K562 (cell line): Measurements from ENCODE around the gene RPL22. TPM values are rescaled to one million over a fixed set of nuclear protein-coding genes. Genes with fewer than 3 reads are reported as not detected.

ENCODE experiments used
- CTBP1 ChIP-seq: fragments of 450-650 bp; IDR thresholded peaks from 2 replicates; pipeline ENCODE4 v1.6.1; 2016; ENCODE audit warnings: borderline replicate concordance
- ETV1 ChIP-seq: fragments of 450-650 bp; conservative IDR thresholded peaks from 2 replicates; pipeline ENCODE4 v1.6.1; 2016; ENCODE audit warnings: missing genetic modification characterization, control low read depth, low read depth, missing compliant biosample characterization
- HMBOX1 ChIP-seq: sonication (generic); IDR thresholded peaks from 2 replicates; pipeline ENCODE4 v1.6.1; 2016
- KDM2B ChIP-seq: fragments of 250-450 bp; sonication (Bioruptor Pico); IDR thresholded peaks from 2 replicates; pipeline ENCODE4 v1.8.0; 2021; ENCODE audit warnings: mild to moderate bottlenecking, moderate library complexity
- MCM5 ChIP-seq: fragments of 450-650 bp; IDR thresholded peaks from 2 replicates; pipeline ENCODE4 v1.6.1; 2016; ENCODE audit warnings: low read depth
- MECOM ChIP-seq: fragments of 250-450 bp; sonication (Bioruptor Pico); IDR thresholded peaks from 2 replicates; pipeline ENCODE4 v1.8.0; 2022; ENCODE audit warnings: inconsistent platforms
- MGA ChIP-seq: fragments of 450-650 bp; IDR thresholded peaks from 2 replicates; pipeline ENCODE4 v1.6.1; 2016; ENCODE audit warnings: mild to moderate bottlenecking, moderate library complexity
- NR4A1 ChIP-seq, 2 experiments: fragments of 250-450 bp in 1 of 2; fragments of 450-650 bp in 1 of 2; sonication (Bioruptor Pico) in 1 of 2; IDR thresholded peaks; 2 replicates each; pipeline versions ENCODE4 v1.4.0 to v1.6.1; 2016 to 2020; ENCODE audit warnings: mild to moderate bottlenecking in 2 of 2, missing compliant biosample characterization in 1 of 2, missing genetic modification characterization in 1 of 2, moderate library complexity in 1 of 2
- RBM22 ChIP-seq: fragments of 200-400 bp; formaldehyde crosslinking; IDR thresholded peaks from 2 replicates; pipeline ENCODE4 v1.6.1; 2018; ENCODE audit warnings: low read length, low read depth; ENCODE audit not compliant: poor library complexity, severe bottlenecking
- SMC3 ChIP-seq: conservative IDR thresholded peaks from 2 replicates; pipeline ENCODE4 v1.6.1; 2011; ENCODE audit warnings: low read depth, low read length, improper control_type of control experiment; ENCODE audit not compliant: insufficient read depth
- SP1 ChIP-seq: sonication (generic); formaldehyde crosslinking; IDR thresholded peaks from 2 replicates; pipeline ENCODE4 v1.8.1; 2022; ENCODE audit warnings: mild to moderate bottlenecking, missing genetic modification reagents
- TCF7 ChIP-seq: sonication (generic); IDR thresholded peaks from 2 replicates; pipeline ENCODE4 v1.6.1; 2016; ENCODE audit warnings: antibody characterized with exemption, borderline replicate concordance
- TEAD1 ChIP-seq, 2 experiments: fragments of 450-650 bp in 1 of 2; sonication (generic) in 1 of 2; formaldehyde crosslinking; IDR thresholded peaks; 2 replicates each; pipeline versions ENCODE4 v1.4.0 to v1.8.0; 2020 to 2022; ENCODE audit warnings: mild to moderate bottlenecking in 2 of 2, missing genetic modification reagents in 1 of 2
- ZBTB7A ChIP-seq: IDR thresholded peaks from 2 replicates; pipeline ENCODE4 v1.6.1; 2011; ENCODE audit warnings: low read depth, mild to moderate bottlenecking, low read length, moderate library complexity, borderline replicate concordance; ENCODE audit not compliant: control insufficient read depth
- ZKSCAN1 ChIP-seq: fragments of 150-350 bp; IDR thresholded peaks from 2 replicates; pipeline ENCODE4 v1.6.1; 2016; ENCODE audit warnings: low read depth, low read length
- ZNF507 ChIP-seq: conservative IDR thresholded peaks from 2 replicates; pipeline ENCODE4 v1.6.1; 2017; ENCODE audit warnings: missing genetic modification characterization, missing compliant biosample characterization
- polyA plus RNA-seq, 8 experiments: library from polyadenylated mRNA; depleted of rRNA in 4 of 8; stranded (reverse) in 5 of 8; unstranded in 3 of 8; fragments of >200 nt; fragmentation: Nextera tagmentation in 2 of 8; fragmentation: Illumina TruSeq in 1 of 8; extraction: Ambion mirVana in 2 of 8; extraction: Trizol in 1 of 8; gene quantifications; 2 replicates each; pipeline versions ENCODE4 v1.2.1 to v1.2.3, GENCODE V29; 2011 to 2014; ENCODE audit warnings: inconsistent platforms in 1 of 8, missing spikeins in 1 of 8
- total RNA-seq, 7 experiments: library from RNA; depleted of rRNA in 6 of 7; stranded (reverse); fragments of >200 nt in 6 of 7; fragmentation: Illumina TruSeq in 2 of 7; extraction: Trizol in 2 of 7; gene quantifications; 2 replicates each; pipeline versions ENCODE4 v1.2.1 to v1.2.3, GENCODE V29; 2011 to 2021; ENCODE audit warnings: low replicate concordance in 1 of 7

RPL22 gene
- total and polyA plus RNA-seq, 9 of the 15 experiments (the other 6 are each of a cell fraction or from before 2014, with no cell fraction given): 467 to 1,165 (median 607) TPM

- TF ChIP-seq SMC3 (no peak), RBM22 (no peak), TCF7 (no peak), TEAD1 (CRISPR knock-in tag; IDR thresholded peaks at IDR 0.05) (0 out of 4 replicates have a peak, but pooled peaks of 1 of the 2 experiments have one; percentile 37), SP1 (CRISPR knock-in tag) (0 out of 2 replicates have a peak, but pooled peaks have one; percentile 23), ZBTB7A (no peak), NR4A1 (CRISPR knock-in tag; IDR thresholded peaks at IDR 0.05) (no peak), NR4A1 (tag; IDR thresholded peaks at IDR 0.05) (no peak), HMBOX1 (no peak), ETV1 (0 out of 2 replicates have a peak, but pooled peaks have one; percentile 23), CTBP1 (0 out of 2 replicates have a peak, but pooled peaks have one; percentile 23), ZNF507 (no peak), KDM2B (CRISPR knock-in tag) (no peak), MECOM (CRISPR knock-in tag) (no peak), ZKSCAN1 (no peak), MGA (peak; percentile 91), MCM5 (no peak)
Observed at GRCh38 chr1:6148497-6149241, 50.7 kb downstream of the RPL22 start (continued).
